IPS DF 6.9 (cell line): Measurements from ENCODE around the gene PHLDB1.
"Not testable (repeated sequence)": the region's sequence is repeated elsewhere in the genome, so short reads cannot be mapped to it uniquely, and the experiment has no call there.

ENCODE experiments used
- DNase-seq: peaks from one replicate; pipeline ENCODE4 v3.0.0-alpha.2; 2013; ENCODE audit warnings: low read depth, low spot score
- H3K27ac ChIP-seq: one replicate; pipeline ENCODE4 v1.5.1; 2013; ENCODE audit warnings: low read length, control low read depth
- H3K27me3 ChIP-seq: 2 replicates; pipeline ENCODE4 v1.6.1; 2013; ENCODE audit warnings: mild to moderate bottlenecking, low read length; ENCODE audit not compliant: control insufficient read depth, insufficient read depth
- H3K36me3 ChIP-seq: 2 replicates; pipeline ENCODE4 v1.6.1; 2013; ENCODE audit warnings: low read length; ENCODE audit not compliant: control insufficient read depth, insufficient read depth
- H3K4me1 ChIP-seq: 2 replicates; pipeline ENCODE4 v1.6.1; 2013; ENCODE audit warnings: low read length; ENCODE audit not compliant: control insufficient read depth, insufficient read depth
- H3K4me3 ChIP-seq: 2 replicates; pipeline ENCODE4 v1.5.1; 2013; ENCODE audit warnings: mild to moderate bottlenecking, low read length
- H3K9me3 ChIP-seq: 2 replicates; pipeline ENCODE4 v1.6.1; 2013; ENCODE audit warnings: low read length, inconsistent platforms; ENCODE audit not compliant: control insufficient read depth, insufficient read depth
- WGBS: extraction: QIAGEN DNeasy Blood & Tissue Kit; methylation state at CpG from one replicate; pipeline ENCODE4 v1.1.7; 2013; ENCODE audit warnings: mixed read lengths, missing lambda C conversion rate; ENCODE audit not compliant: insufficient read length, insufficient coverage; 5-methylcytosine and 5-hydroxymethylcytosine counted together

The PHLDB1 gene

DNA sequence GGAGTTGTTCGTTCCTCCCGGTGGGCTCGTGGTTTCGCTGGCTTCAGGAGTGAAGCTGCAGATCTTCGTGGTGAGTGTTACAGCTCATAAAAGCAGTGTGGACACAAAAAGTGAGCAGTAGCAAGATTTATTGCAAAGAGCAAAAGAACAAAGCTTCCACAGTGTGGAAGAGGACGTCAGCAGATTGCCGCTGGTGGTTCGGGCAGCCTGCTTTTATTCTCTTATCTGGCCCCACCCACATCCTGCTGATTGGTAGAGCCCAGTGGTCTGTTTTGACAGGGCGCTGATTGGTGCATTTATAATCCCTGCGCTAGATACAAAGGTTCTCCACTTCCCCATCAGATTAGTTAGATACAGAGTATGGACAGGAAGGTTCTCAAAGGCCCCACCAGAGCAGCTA is 80.9 kb downstream of the PHLDB1 start:
- H3K27me3 ChIP-seq, H3K4me3 ChIP-seq, H3K27ac ChIP-seq, H3K4me1 ChIP-seq, H3K9me3 ChIP-seq, DNase-seq, H3K36me3 ChIP-seq: not testable (repeated sequence)
- no CpG with 5 or more reads among the region's 10 CpGs for WGBS

DNA sequence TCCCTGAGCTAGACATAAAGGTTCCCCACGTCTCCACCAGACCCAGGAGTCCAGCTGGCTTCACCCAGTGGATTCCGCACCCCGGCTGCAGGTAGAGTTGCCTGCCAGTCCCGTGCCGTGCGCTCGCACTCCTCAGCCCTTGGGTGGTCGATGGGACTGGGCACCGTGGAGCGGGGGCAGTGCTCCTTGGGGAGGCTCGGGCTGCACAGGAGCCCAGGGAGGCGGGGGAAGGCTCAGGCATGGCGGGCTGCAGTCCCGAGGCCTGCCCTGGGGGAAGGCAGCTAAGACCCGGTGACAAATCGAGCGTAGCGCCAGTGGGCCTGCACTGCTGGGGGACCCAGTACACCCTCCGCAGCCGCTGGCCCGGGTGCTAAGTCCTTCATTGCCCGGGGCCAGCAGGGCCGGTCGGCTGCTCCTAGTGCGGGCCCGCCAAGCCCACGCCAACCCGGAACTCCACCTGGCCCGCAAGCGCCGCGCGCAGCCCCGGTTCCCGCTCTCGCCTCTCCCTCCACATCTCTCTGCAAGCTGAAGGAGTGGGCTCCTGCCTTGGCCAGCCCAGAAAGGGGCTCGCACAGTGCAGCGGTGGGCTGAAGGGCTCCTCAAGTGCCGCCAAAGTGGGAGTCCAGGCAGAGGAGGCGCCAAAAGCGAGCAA is 81.6 kb downstream of the PHLDB1 start:
- no CpG with 5 or more reads among the region's 41 CpGs for WGBS
- Histone ChIP-seq H3K4me3 (no peak overlapping the region), H3K4me1 (peaks cover 6% of the 10 kb centered on the region; the same call in 1 of the 2 replicates), H3K27ac (no peak overlapping the region), H3K27me3 (no peaks in the 10 kb centered on the region), H3K9me3 (no peaks in the 10 kb centered on the region), H3K36me3 (no peaks in the 10 kb centered on the region)
- DNase-seq: no peak

- H3K36me3 ChIP-seq: no peaks in the 10 kb centered on the region
Measured at GRCh38 chr11:118689503-118689851, 82.1 kb downstream of the PHLDB1 start.

DNA sequence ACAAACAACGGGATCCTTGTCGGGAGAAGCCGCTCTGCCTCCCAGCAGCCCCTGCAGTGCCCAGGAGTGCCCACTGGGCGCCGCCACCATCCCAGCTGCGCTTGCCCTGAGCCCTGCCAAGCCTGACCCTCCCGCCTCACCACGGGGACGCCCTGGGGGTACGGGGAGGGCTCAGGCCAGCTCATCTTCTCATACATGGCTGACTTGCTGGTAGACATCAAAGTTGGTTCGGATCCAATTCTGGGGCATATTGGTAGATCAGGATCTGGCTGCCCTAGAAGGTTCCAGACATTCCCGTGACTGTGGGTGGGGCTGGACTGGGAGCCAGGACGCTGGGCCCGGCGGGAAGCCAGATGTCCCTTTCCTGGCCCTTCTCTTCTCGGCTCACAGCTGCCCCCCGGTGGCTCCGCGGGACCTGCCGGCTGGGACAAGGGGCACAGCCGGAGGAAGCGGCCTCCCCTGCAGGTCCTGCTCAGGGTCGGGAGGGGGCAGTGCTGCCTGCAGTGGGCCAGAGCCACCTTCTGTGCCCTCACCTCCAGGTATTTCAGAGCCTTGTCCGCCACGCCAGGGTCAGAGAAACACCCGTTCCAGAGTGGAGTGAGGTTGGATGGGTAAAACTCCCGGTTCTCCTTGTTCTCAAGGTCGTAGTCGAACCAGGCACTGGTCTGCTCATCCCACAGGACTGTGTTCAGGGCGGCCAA is 82.6 kb downstream of the PHLDB1 start:
- peak; percentile 87 for DNase-seq
- WGBS: no CpG with 5 or more reads among the region's 30 CpGs
- no peaks in the 10 kb centered on the region for H3K27me3 ChIP-seq
- no peaks in the 10 kb centered on the region for H3K36me3 ChIP-seq
- no peak overlapping the region for H3K27ac ChIP-seq
- H3K9me3 ChIP-seq: no peaks in the 10 kb centered on the region
- H3K4me1 ChIP-seq: peaks cover 6% of the 10 kb centered on the region; the same call in 1 of the 2 replicates
- H3K4me3 ChIP-seq: peak overlapping the region; percentile 26; the same call in 1 of the 2 replicates

More at GRCh38 chr11:118689503-118689851, 82.1 kb downstream of the PHLDB1 start:
- H3K9me3 ChIP-seq: no peaks in the 10 kb centered on the region
- WGBS: no CpG with 5 or more reads among the region's 9 CpGs
- no peak overlapping the region; the same call in 1 of the 2 replicates for H3K4me3 ChIP-seq
- DNase-seq: no peak
- peaks cover 6% of the 10 kb centered on the region; the same call in 1 of the 2 replicates for H3K4me1 ChIP-seq
- no peaks in the 10 kb centered on the region for H3K27me3 ChIP-seq
- H3K27ac ChIP-seq: no peak overlapping the region

- WGBS: no CpG with 5 or more reads among the region's 15 CpGs
- H3K4me1 ChIP-seq: peaks cover 6% of the 10 kb centered on the region; the same call in 1 of the 2 replicates
- no peaks in the 10 kb centered on the region for H3K27me3 ChIP-seq
- no peak overlapping the region for H3K4me3 ChIP-seq
- no peak for DNase-seq
- no peaks in the 10 kb centered on the region for H3K36me3 ChIP-seq
- no peaks in the 10 kb centered on the region for H3K9me3 ChIP-seq
- no peak overlapping the region for H3K27ac ChIP-seq
Measured at GRCh38 chr11:118690553-118691304, 83.3 kb downstream of the PHLDB1 start.

- no CpG with 5 or more reads among the region's 15 CpGs for WGBS
- H3K27ac ChIP-seq: no peak overlapping the region
Measured at GRCh38 chr11:118691926-118692830, 84.8 kb downstream of the PHLDB1 start.

GRCh38 chr11:118694185-118694584 is 86.8 kb downstream of the PHLDB1 start:
- Histone ChIP-seq H3K27ac (no peak overlapping the region), H3K36me3 (no peaks in the 10 kb centered on the region), H3K9me3 (no peaks in the 10 kb centered on the region), H3K4me3 (no peak overlapping the region), H3K4me1 (peaks cover 9% of the 10 kb centered on the region; the same call in 1 of the 2 replicates), H3K27me3 (no peaks in the 10 kb centered on the region)
- no peak for DNase-seq
- no CpG with 5 or more reads among the region's 8 CpGs for WGBS

More at GRCh38 chr11:118691926-118692830, 84.8 kb downstream of the PHLDB1 start:
- no peaks in the 10 kb centered on the region for H3K36me3 ChIP-seq
- no peak for DNase-seq
- H3K4me1 ChIP-seq: peaks cover 9% of the 10 kb centered on the region; the same call in 1 of the 2 replicates
- H3K9me3 ChIP-seq: no peaks in the 10 kb centered on the region
- no peaks in the 10 kb centered on the region for H3K27me3 ChIP-seq
- H3K4me3 ChIP-seq: no peak overlapping the region

DNA sequence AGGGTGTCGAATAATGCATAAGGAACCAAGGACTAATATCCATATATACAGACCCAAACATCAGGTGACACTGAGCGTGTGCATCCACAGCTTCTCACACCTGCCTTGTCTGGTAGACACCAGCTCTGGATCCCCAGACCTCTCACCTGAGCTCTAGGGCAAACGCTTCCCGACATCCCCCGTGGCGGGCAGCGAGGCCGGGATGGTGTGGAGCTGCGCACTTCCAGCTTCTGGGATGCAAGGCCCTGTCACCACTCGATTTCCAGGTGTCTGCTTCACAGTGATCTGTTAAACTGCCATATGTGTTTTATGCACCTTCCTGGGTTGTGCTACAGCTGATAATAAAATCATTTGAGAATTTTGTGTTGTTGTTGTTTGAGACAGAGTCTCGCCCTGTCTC is 87.4 kb downstream of the PHLDB1 start:
- no peak for DNase-seq
- no peak overlapping the region for H3K27ac ChIP-seq

DNA sequence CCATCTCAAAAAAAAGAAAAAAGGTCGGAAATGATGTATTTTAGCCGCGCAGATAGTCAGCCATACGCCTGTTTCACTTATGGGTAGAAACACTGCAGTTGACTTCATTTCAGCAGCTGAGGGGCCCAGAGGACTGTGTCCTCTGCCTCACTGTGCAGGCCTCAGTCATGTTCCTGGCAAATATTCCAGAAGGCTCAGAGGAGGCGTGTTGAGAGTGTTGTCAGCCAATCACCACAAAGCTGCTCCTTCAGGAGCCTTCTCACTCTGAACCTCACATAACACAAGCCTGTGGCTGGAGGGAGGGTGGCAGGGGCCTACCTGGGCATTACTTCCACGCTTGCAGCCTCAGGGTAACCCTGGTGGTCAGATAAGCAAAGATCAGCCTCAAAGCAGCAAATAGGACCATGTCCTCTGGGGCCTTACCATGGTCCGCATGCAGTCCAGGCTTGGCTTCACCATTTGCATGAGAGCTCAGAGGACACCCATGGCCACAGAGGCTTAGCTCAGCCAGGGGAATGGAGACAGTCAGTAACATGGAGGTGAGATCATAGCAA is 89.3 kb downstream of the PHLDB1 start:
- Histone ChIP-seq H3K27me3 (no peaks in the 10 kb centered on the region), H3K9me3 (no peaks in the 10 kb centered on the region), H3K27ac (no peak overlapping the region), H3K4me1 (peaks cover 7% of the 10 kb centered on the region; the same call in 1 of the 2 replicates), H3K36me3 (no peaks in the 10 kb centered on the region), H3K4me3 (no peak overlapping the region)
- no CpG with 5 or more reads among the region's 7 CpGs for WGBS
- DNase-seq: no peak

More for the DNA sequence above, 87.4 kb downstream of the PHLDB1 start:
- no peak overlapping the region for H3K4me3 ChIP-seq
- no peaks in the 10 kb centered on the region for H3K27me3 ChIP-seq
- H3K9me3 ChIP-seq: no peaks in the 10 kb centered on the region
- no peaks in the 10 kb centered on the region for H3K36me3 ChIP-seq
- peaks cover 7% of the 10 kb centered on the region; the same call in 1 of the 2 replicates for H3K4me1 ChIP-seq
- WGBS: no CpG with 5 or more reads among the region's 11 CpGs
